ENCODE measurements around the gene SAMD1.
A peak's percentile ranks its signal among the peaks of the same experiment; 100 is the strongest.

SAMD1 gene

GRCh38 chr19:14090509-14091080 lies at the start of gene SAMD1:
Gene SAMD1, minus strand, starts transcription at chr19:14090751.
- peak within 1 kb of the TSS; percentile 92 for H3K4me2 ChIP-seq
- H3K36me3 ChIP-seq, result peaks cover 36% of the 10 kb centered on the region

GRCh38 chr19:14139944-14140343 lies 49.4 kb upstream of the SAMD1 start:
- Histone ChIP-seq H3K36me3 (peaks cover 4% of the 10 kb centered on the region; the same call in 1 of the 2 replicates), H3K4me3 (no peak overlapping the region), H3K4me2 (no peak overlapping the region), H3K9me3 (no peaks in the 10 kb centered on the region), H3K27me3 (no peaks in the 10 kb centered on the region), H4K20me1 (peaks cover 18% of the 10 kb centered on the region; the same call in 1 of the 2 replicates), H3K27ac (no peak overlapping the region), H3K4me1 (peaks cover 43% of the 10 kb centered on the region), H3K9ac (no peak overlapping the region)
- TF ChIP-seq Cebpa-rat (IDR thresholded peaks at IDR 0.05), result no peak

More at GRCh38 chr19:14090509-14091080, at the start of gene SAMD1:
- peaks cover 15% of the 10 kb centered on the region for H3K9me3 ChIP-seq
- TF ChIP-seq Cebpa-rat (IDR thresholded peaks at IDR 0.05), result no peak
- H3K27ac ChIP-seq, result peak within 1 kb of the TSS; percentile 84
- H3K4me3 ChIP-seq, result peak within 1 kb of the TSS; percentile 84
- H4K20me1 ChIP-seq, result peaks cover 20% of the 10 kb centered on the region
- peak within 1 kb of the TSS; percentile 82 for H3K9ac ChIP-seq
- H3K4me1 ChIP-seq, result peaks cover 24% of the 10 kb centered on the region
- H3K27me3 ChIP-seq, result no peaks in the 10 kb centered on the region

DNA sequence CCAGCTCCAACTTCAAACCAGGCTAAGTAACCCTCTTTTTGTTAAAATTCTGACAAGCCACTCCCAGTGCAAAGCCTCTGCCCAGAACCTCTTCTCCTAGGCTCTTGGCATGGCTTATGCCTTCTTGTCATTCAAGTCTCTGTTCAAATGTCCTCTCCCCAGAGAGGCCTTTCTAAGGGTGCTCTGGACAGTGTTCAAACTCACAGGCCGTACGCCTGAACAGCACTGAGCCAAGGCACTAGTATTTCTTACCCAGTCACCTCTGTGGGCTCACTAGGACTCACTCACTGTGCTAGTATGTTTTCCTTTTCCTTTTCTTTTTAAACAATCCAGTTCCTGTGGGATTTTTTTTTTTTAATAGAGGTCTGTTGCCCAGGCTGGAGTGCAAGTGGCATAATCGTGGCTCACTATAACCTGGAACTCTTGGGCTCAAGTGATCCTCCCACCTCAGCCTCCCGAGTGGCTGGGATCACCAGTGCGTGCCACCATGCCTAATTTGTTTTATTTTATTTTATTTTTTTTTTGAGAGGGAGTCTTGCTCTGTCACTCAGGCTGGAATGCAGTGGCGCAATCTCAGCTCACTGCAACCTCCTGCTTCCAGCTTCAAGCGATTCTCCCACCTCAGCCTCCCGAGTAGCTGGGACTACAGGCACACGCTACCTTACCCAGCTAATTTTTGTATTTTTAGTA lies 48.2 kb upstream of the SAMD1 start:
- Histone ChIP-seq H3K4me1 (peaks cover 53% of the 10 kb centered on the region), H4K20me1 (peaks cover 18% of the 10 kb centered on the region; the same call in 1 of the 2 replicates), H3K4me2 (peak overlapping the region; percentile 96), H3K9ac (peak overlapping the region; percentile 88), H3K27ac (no peak overlapping the region), H3K4me3 (peak overlapping the region; percentile 82; the same call in 1 of the 2 replicates), H3K27me3 (no peaks in the 10 kb centered on the region), H3K9me3 (no peaks in the 10 kb centered on the region), H3K36me3 (peaks cover 4% of the 10 kb centered on the region; the same call in 1 of the 2 replicates)
- no peak for TF ChIP-seq Cebpa-rat (IDR thresholded peaks at IDR 0.05)

DNA sequence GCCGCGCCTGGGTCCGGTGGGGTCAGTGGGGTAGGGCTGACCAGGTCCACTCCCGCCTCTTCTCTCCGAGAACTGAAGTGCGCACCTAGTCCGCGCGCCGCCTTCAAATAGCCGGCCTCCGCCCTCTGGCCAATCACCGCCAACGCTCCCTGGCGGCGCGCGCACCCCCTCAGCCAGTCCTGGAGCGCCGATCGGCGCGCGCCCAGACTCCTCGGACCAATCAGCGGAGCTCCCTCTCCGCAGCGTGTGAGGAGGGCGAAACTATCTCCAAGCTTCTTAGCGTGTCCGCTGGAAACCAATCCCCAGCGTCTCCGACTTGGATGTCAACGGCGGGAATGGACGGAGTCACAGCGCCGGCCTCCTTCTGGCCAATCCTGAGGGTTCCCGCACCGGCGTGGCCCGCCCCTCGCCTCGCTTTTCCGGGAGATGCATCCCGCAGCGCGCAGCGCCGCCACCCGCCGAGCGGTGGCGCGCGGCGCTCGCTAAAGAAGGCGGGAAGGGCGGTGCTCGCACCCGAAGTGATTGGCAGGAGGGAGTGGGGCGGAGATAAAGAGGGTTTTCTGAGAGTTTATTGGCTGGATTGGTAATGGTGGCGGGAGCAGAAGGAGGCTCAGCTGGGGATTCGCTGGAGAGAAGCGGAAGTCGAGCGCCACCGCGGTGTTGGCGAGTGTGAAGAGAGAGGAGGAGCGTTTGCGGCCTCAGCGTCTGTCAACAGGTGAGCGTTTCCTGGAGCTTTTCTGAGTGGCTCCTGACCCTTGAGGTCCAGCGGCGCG lies 46.1 kb upstream of the SAMD1 start, which contains the start of gene ASF1B:
Gene ASF1B (minus strand): TSS at position 81 of the 773 bp plus-strand sequence. CDS start 133 bp downstream, outside the sequence.
- Histone ChIP-seq H3K4me2 (peak within 1 kb of the TSS; percentile 97), H3K27ac (peak within 1 kb of the TSS; percentile 87), H3K27me3 (no peaks in the 10 kb centered on the region), H3K9me3 (no peaks in the 10 kb centered on the region), H4K20me1 (peaks cover 16% of the 10 kb centered on the region; the same call in 1 of the 2 replicates), H3K4me1 (peaks cover 51% of the 10 kb centered on the region), H3K9ac (peak within 1 kb of the TSS; percentile 88), H3K36me3 (peaks cover 20% of the 10 kb centered on the region), H3K4me3 (peak within 1 kb of the TSS; percentile 84)
- no peak for TF ChIP-seq Cebpa-rat (IDR thresholded peaks at IDR 0.05)

DNA sequence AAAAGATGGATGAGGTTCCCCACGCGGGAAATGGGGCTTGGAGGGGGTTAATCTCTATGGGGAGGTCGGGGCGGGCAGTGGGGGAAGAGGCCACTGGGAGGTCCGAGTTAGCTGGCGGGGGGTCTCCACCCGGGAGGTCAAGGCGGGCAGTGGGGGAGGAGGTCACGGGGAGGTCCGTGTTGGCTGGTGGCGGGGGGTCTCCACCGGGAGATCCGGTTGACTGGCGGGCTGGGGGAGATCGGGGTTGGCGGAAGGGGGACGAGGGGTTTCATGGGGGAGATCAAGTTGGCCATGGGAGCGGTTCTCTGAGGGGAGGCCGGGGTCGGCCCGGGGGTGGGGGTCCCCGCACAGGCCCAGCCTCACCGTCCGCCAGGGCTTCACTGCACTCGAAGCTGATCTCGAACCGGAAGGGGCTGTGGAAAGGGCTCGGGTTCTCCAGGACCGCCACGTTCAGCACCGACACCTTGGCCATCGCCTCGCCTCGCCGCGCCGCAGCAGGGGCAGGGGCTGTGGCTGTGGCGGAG lies 45.5 kb upstream of the SAMD1 start:
- H3K27me3 ChIP-seq, result no peaks in the 10 kb centered on the region
- H3K4me2 ChIP-seq, result peak overlapping the region; percentile 97
- H3K9me3 ChIP-seq, result no peaks in the 10 kb centered on the region
- peak overlapping the region; percentile 84 for H3K4me3 ChIP-seq
- peak overlapping the region; percentile 81 for H3K9ac ChIP-seq
- TF ChIP-seq Cebpa-rat (IDR thresholded peaks at IDR 0.05), result no peak
- peak overlapping the region; percentile 78 for H3K27ac ChIP-seq
- peaks cover 26% of the 10 kb centered on the region for H3K36me3 ChIP-seq
- H3K4me1 ChIP-seq, result peaks cover 46% of the 10 kb centered on the region
- H4K20me1 ChIP-seq, result peaks cover 10% of the 10 kb centered on the region; the same call in 1 of the 2 replicates

DNA sequence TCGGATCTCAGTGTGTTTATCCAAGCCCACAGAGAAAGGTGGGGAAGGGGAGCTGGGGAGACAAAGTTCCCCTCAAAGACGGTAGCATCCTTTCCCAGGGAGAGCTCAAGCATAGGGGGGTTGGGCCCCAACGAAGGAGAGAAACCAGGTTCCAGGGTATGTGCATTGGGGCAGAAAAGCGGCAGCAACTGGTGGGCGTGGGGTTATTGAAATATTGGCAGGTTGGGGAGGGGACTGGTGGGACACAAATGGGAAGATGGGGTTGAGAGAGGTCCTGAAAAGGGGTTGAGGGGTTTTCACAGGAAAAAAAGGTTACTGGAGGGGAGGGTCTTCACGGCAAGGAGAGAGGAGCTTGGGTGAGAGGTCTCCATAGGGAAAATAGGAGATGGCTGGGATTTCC lies 44.8 kb upstream of the SAMD1 start:
- H3K4me1 ChIP-seq, result peaks cover 49% of the 10 kb centered on the region
- no peak for TF ChIP-seq Cebpa-rat (IDR thresholded peaks at IDR 0.05)
- H3K27ac ChIP-seq, result peak overlapping the region; percentile 78; the same call in 1 of the 2 replicates
- H3K9me3 ChIP-seq, result no peaks in the 10 kb centered on the region
- H3K4me2 ChIP-seq, result peak overlapping the region; percentile 97
- peak overlapping the region; percentile 81 for H3K9ac ChIP-seq
- H3K27me3 ChIP-seq, result no peaks in the 10 kb centered on the region
- H3K36me3 ChIP-seq, result peaks cover 32% of the 10 kb centered on the region
- H3K4me3 ChIP-seq, result peak overlapping the region; percentile 84
- peaks cover 10% of the 10 kb centered on the region; the same call in 1 of the 2 replicates for H4K20me1 ChIP-seq

GRCh38 chr19:14127929-14128509 lies 37.5 kb upstream of the SAMD1 start:
- Histone ChIP-seq H3K4me3 (no peak overlapping the region), H3K36me3 (peaks cover 94% of the 10 kb centered on the region), H3K9me3 (no peaks in the 10 kb centered on the region), H3K27ac (no peak overlapping the region), H4K20me1 (no peaks in the 10 kb centered on the region), H3K4me2 (no peak overlapping the region), H3K4me1 (peaks cover 4% of the 10 kb centered on the region; the same call in 1 of the 2 replicates), H3K9ac (no peak overlapping the region), H3K27me3 (no peaks in the 10 kb centered on the region)
- no peak for TF ChIP-seq Cebpa-rat (IDR thresholded peaks at IDR 0.05)

DNA sequence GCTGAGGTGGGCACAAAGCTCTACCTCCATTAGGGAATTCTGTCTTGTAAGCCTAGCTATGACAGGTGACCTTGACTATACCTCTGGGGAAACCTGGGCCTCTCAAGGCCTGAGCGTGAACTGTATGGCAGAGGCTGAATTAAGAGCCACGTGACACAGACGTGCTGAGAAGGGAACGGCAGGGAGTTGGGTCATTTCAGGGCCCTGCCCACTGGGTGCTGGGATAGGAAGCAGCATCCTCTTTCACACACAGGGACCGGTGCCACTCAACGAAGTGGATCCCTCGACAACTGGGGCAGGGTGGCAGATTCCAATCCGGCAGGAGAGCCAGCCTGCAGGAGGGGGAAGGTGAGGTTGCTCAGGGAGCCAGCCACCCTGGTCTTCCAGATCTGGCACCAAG lies 36.6 kb upstream of the SAMD1 start:
- H3K4me1 ChIP-seq, result peaks cover 4% of the 10 kb centered on the region; the same call in 1 of the 2 replicates
- H3K27ac ChIP-seq, result no peak overlapping the region
- no peak overlapping the region for H3K9ac ChIP-seq
- no peak overlapping the region for H3K4me3 ChIP-seq
- no peak overlapping the region for H3K4me2 ChIP-seq
- H3K27me3 ChIP-seq, result no peaks in the 10 kb centered on the region
- TF ChIP-seq Cebpa-rat (IDR thresholded peaks at IDR 0.05), result no peak
- no peaks in the 10 kb centered on the region for H4K20me1 ChIP-seq
- H3K9me3 ChIP-seq, result no peaks in the 10 kb centered on the region
- peaks cover 94% of the 10 kb centered on the region for H3K36me3 ChIP-seq

GRCh38 chr19:14122924-14123323 lies 32.4 kb upstream of the SAMD1 start:
- H3K4me1 ChIP-seq, result peaks cover 18% of the 10 kb centered on the region
- no peak overlapping the region for H3K4me2 ChIP-seq
- H3K27me3 ChIP-seq, result no peaks in the 10 kb centered on the region
- H3K4me3 ChIP-seq, result no peak overlapping the region
- no peak overlapping the region for H3K27ac ChIP-seq
- H3K9me3 ChIP-seq, result no peaks in the 10 kb centered on the region
- peaks cover 84% of the 10 kb centered on the region for H3K36me3 ChIP-seq
- H3K9ac ChIP-seq, result no peak overlapping the region
- no peak for TF ChIP-seq Cebpa-rat (IDR thresholded peaks at IDR 0.05)
- H4K20me1 ChIP-seq, result no peaks in the 10 kb centered on the region

Data from BLaER1 (cell line).